8988T (cell line): ENCODE results near the gene TTC28.

ENCODE experiments used
- DNase-seq: peaks from one replicate; pipeline ENCODE4 v3.0.0; 2011

Gene TTC28

GRCh38 chr22:28344918-28345703 lies 334.5 kb downstream of the TTC28 start:
- DNase-seq = no peak

DNA sequence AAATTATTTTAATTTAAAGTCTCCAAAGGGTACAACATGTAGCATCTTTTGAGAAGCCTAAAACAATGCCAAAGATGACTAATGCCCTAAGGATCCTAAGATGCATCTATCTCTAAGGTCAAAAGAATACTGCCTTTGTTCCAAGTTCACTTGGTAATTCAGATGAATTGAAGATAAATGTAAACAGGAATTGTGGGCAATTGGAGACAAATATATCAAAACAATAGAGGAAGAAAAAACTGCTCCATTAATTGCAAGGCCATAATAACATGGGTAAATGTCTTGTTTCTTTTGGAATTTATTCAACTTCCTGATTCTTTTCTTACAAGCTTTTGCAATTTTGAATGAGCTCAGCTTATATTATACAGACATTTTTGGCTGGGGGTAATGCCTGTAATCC lies 338.6 kb downstream of the TTC28 start:
- no peak for DNase-seq

GRCh38 chr22:28333088-28333487 lies 346.6 kb downstream of the TTC28 start:
- DNase-seq = no peak

- no peak for DNase-seq
Measured at GRCh38 chr22:28332410-28332809, 347.2 kb downstream of the TTC28 start.

GRCh38 chr22:28331695-28332094 lies 347.9 kb downstream of the TTC28 start:
- DNase-seq = no peak

DNA sequence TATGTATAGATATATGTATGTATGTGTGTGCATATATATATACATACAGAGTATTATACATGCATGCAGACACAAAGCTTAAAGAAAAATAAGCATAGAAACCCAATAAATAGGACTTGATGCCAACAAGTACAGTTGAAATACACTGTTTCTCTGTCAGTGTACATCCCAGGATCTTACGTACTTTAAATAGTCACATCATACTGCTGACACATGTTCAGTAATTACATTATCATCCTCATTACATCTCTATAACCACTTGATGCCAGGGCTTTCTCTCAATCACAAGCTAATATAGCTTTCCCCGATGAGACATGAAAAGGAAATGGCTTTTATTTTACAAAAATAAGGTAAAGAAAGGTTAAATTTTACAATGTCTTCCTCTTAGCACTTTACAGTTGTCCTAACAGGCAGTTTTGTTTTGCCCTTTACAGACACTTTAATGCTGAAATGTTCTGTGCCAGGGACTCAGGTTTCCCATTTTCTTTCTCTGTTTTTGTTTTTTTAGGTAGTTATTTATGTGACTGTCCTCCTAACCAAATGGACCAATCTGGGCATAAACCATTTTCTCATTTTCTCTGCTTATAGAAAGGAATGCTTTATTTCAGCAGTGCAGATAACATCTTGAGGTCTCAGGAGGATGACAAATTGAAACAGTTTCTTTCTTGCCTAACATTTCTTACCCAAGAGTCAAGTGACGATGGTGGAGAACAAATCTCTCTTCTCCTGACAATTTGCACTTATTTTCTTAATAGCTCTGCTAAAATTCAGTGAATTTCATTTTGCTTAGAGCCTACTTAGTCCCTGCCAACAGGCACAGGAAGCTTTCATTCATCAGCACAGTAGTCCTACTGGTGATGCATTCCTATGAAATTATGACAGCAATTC lies 350.2 kb downstream of the TTC28 start:
- no peak for DNase-seq

DNA sequence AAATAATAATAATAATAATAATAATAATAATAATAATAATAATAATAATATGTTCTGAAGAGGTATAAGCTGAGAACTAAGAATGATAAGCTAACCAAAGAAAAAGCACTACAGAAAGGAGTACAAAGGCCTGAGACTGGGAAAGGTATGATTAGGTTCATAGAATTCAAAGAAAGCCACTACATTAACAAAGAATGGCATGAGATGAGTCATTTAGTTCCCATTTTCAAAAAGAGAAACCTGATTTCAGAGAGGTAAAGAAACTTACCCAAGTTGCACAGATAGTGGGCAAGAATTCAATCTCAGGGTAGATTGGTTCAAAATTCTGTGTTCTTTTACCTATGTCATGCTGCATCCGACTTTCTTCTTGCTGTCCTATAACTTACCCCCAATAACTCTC lies 350.9 kb downstream of the TTC28 start:
- no peak for DNase-seq

GRCh38 chr22:28316014-28316413 lies 363.6 kb downstream of the TTC28 start:
- DNase-seq = no peak

- DNase-seq = no peak
Measured at GRCh38 chr22:28314959-28315358, 364.7 kb downstream of the TTC28 start.

GRCh38 chr22:28310299-28310698 lies 369.3 kb downstream of the TTC28 start:
- DNase-seq = no peak

DNA sequence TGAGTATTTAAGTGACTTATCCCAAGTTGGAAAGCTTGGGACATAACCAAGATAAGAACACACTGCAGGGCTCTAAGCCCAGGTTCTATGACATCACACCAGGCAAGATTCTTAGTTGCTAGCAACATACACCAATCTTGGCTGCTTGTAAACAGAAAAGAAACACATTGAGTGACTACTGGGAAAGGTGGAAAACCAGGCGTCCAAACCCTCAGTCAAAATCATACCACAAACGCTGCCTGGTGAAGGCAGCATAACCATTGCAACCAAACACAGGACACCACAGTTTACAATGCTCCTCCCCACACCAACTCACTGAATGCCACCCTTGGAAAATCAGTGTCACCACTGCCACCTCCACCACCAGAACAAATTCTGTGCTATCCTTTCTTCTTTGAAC lies 379.9 kb downstream of the TTC28 start:
- DNase-seq = no peak

DNA sequence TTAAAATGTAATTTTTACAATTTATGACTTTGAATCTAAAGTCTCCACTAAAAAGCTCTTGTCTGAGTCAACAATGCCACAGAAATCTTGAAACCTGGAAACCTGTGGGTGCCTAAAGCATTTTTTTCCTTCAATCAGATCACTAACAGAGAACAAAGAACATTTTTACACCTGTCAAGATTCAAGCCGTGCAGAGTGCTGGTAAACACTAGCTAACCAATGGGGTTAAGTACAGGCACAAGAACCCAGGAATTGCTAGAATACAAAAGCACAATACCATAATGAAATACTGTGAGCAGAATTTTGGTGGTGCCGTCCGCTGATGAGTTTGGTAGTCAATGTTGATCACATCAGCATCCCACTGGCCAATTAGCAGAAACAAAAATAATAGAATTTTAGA lies 380.3 kb downstream of the TTC28 start:
- no peak for DNase-seq

DNA sequence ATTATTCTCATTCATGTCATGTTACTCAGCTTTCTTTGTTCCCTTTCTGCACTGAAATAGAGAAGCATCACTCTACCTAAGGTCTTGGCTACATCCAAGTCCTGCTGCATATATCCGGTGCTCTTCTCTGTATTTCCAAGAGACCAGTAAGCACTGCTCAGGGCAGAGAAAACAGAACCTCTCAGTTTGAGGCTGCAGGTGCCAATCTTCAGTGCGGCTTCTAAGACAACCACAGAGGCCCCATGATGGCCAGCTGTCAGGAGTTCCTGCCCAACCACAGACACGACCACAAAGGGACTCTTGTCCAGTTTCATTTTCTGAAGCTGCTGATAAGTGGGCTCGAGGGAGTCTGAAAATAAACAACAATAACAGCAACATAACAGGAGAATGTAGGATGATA lies 382.1 kb downstream of the TTC28 start:
- DNase-seq = no peak

GRCh38 chr22:28296452-28296851 lies 383.2 kb downstream of the TTC28 start:
- no peak for DNase-seq

DNA sequence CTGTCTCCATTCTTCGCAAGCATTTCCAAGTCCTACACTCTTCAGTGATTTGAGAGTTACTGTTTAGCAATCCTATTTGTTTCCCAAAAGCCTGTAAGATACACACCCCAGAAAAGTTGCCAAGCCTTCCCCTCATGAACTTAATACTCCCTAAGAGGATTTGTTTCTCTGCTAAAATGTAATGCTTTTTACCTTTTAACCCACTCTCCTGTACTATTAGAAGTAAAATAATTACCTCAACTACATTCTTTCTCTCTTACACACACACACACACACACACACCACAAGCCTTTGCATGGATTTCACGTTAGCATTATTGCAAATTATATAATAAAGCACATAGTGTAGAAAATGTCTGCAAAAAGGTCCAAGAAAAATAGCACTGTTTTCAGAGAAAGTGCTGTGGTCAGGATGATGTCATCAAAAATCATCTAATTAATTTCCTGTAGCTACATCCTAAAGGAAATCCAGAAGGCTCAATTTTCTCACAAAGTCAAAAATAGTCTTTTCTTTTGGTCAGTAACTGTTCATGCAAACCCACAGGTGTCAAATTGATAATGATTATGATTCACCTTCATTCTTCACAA lies 396.5 kb downstream of the TTC28 start:
- no peak for DNase-seq

GRCh38 chr22:28282405-28283067 lies 397.1 kb downstream of the TTC28 start:
- no peak for DNase-seq

DNA sequence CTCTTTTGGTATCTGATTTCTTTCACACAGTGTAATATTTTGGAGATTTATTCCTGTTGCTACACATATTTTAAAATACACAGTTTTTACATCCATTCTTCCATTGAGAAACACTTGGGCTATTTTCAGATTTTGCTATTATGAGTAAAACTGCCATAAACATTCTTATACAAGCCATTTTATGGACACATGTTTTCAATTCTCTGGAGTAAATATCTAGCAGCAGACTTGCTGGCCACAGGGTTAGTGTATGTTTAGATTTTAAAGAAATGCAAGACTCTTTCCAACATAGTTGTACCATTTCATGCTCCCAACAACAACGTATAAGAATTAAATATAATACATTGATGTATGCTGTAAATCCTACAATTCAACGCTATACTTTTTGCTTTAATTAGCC lies 399.8 kb downstream of the TTC28 start:
- no peak for DNase-seq

DNA sequence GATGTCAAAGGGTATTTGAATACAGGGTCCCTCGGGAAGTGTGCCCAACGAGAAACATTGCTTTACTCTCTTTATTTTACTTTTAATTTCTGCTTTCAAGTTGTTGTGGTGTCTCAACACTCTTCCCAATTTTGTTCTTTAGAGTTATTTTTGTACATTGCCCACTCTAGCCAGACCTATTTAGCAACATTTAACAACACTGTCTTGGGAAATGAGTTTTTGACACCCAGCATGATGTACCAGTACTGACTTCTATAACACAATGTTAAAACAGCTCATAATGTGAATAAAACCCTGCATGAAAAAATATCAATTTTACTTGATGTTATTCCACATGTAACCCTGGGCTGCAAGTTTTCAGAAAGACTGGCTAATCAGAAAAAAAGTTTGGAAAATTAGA lies 410.4 kb downstream of the TTC28 start:
- DNase-seq = no peak

DNA sequence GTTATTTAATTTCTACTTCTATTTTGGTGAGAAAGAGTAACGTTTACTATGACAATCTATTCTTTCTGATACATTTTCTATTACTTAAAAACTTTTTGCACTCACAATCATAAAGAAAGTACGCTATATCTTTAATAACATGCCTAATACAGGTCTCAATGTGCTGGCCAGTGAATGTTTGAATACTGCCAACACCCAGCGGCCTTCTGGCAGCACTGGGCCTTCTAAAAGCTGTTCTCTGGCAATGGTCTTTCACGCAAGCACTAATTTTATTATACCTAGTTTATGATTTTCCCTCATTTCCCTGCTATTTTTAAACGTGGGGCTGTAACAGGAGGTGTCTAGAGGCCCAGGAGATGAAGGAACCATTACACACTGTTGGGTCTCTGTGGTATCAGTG lies 410.8 kb downstream of the TTC28 start:
- DNase-seq = no peak

- DNase-seq = no peak
Measured at GRCh38 chr22:28268171-28268570, 411.5 kb downstream of the TTC28 start.

- no peak for DNase-seq
Measured at GRCh38 chr22:28260619-28261018, 419.0 kb downstream of the TTC28 start.

GRCh38 chr22:28259774-28260312 lies 419.8 kb downstream of the TTC28 start:
- DNase-seq = no peak

DNA sequence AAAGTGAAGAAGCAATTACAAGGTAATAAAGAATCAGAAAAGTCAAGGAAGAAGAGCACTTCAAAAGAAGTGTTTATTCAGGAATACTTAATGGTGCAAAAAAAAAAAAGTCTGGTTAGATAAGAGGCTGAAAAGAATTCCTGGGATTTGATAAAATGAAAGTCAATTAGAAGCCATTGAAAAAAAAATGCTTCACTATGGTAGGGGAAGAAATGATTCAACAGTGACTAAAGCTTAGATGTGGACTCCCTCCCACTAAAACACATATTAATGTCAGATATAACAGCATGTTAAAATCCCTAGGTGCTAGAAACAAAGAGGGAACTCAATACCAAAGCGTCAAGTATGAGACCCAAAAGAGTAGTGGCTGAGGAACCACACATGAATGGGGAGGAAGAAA lies 425.2 kb downstream of the TTC28 start:
- DNase-seq = no peak
